ENCODE measurements around the gene CD40. TPM values are rescaled to one million over a fixed set of nuclear protein-coding genes. Genes with fewer than 3 reads are reported as not detected.

CD40 gene
- total and polyA plus RNA-seq, 2 experiments from 2014 or later: 2.5 to 2.8 TPM

GRCh38 chr20:46111028-46111835 lies 6.9 kb upstream of the CD40 start:
- Histone ChIP-seq H2AFZ (no peak overlapping the region), H3K79me2 (ENCODE audit: insufficient read depth) (no peaks in the 10 kb centered on the region), H3K4me1 (ENCODE audit: insufficient read depth) (no peaks in the 10 kb centered on the region), H3F3A (ENCODE audit: insufficient read depth) (no peaks in the 10 kb centered on the region), H3K27ac (no peak overlapping the region), H4K20me1 (ENCODE audit: insufficient read depth) (no peaks in the 10 kb centered on the region), H3K9ac (no peak overlapping the region), H3K4me2 (ENCODE audit: unreplicated experiment) (no peak overlapping the region), H3K36me3 (ENCODE audit: low read depth) (no peaks in the 10 kb centered on the region), H3K4me3 (no peak overlapping the region), H3K9me3 (ENCODE audit: low read depth) (no peaks in the 10 kb centered on the region), H3K9me2 (ENCODE audit: insufficient read depth) (no peaks in the 10 kb centered on the region), H3K27me3 (replicated peaks; ENCODE audit: insufficient read depth) (peaks cover 38% of the 10 kb centered on the region)
- TF ChIP-seq EZH2 (IDR thresholded peaks at IDR 0.05; ENCODE audit: insufficient read depth, poor library complexity, severe bottlenecking): no peak
- TF ChIP-seq EZH2phosphoT487 (IDR thresholded peaks at IDR 0.05; ENCODE audit: insufficient read depth, low read depth): no peak
- in situ Hi-C loops (cut with MboI): no loop called here
- DNase-seq: no peak
- 31 to 33% methylated on average over 5 of the region's 5 CpGs for WGBS, 2 experiments (ENCODE audit: low coverage in 1 of 2, low lambda C conversion rate in 2 of 2, missing lambda C conversion rate in 2 of 2)

- Histone ChIP-seq H3K27ac (no peak overlapping the region), H3K27me3 (replicated peaks; ENCODE audit: insufficient read depth) (peaks cover 37% of the 10 kb centered on the region), H3F3A (ENCODE audit: insufficient read depth) (no peaks in the 10 kb centered on the region), H3K79me2 (ENCODE audit: insufficient read depth) (no peaks in the 10 kb centered on the region), H3K4me1 (ENCODE audit: insufficient read depth) (no peaks in the 10 kb centered on the region), H3K9ac (no peak overlapping the region), H3K36me3 (ENCODE audit: low read depth) (no peaks in the 10 kb centered on the region), H2AFZ (no peak overlapping the region), H4K20me1 (ENCODE audit: insufficient read depth) (no peaks in the 10 kb centered on the region), H3K4me3 (no peak overlapping the region), H3K9me3 (ENCODE audit: low read depth) (no peaks in the 10 kb centered on the region), H3K9me2 (ENCODE audit: insufficient read depth) (no peaks in the 10 kb centered on the region), H3K4me2 (ENCODE audit: unreplicated experiment) (no peak overlapping the region)
- TF ChIP-seq EZH2 (IDR thresholded peaks at IDR 0.05; ENCODE audit: insufficient read depth, poor library complexity, severe bottlenecking) (no peak), EZH2phosphoT487 (IDR thresholded peaks at IDR 0.05; ENCODE audit: insufficient read depth, low read depth) (no peak)
- no peak for DNase-seq
- in situ Hi-C loops (cut with MboI): no loop called here
Measured at GRCh38 chr20:46111836-46112212, 6.3 kb upstream of the CD40 start.

- Histone ChIP-seq H3K27me3 (replicated peaks; ENCODE audit: insufficient read depth) (peaks cover 30% of the 10 kb centered on the region), H3K36me3 (ENCODE audit: low read depth) (no peaks in the 10 kb centered on the region), H3K4me3 (no peak overlapping the region), H3K79me2 (ENCODE audit: insufficient read depth) (no peaks in the 10 kb centered on the region), H3K27ac (no peak overlapping the region), H4K20me1 (ENCODE audit: insufficient read depth) (no peaks in the 10 kb centered on the region), H3K9me3 (ENCODE audit: low read depth) (no peaks in the 10 kb centered on the region), H3K4me1 (ENCODE audit: insufficient read depth) (peaks cover 3% of the 10 kb centered on the region; the same call in 1 of the 2 replicates), H3K9me2 (ENCODE audit: insufficient read depth) (no peaks in the 10 kb centered on the region), H2AFZ (no peak overlapping the region), H3K9ac (no peak overlapping the region), H3K4me2 (ENCODE audit: unreplicated experiment) (no peak overlapping the region), H3F3A (ENCODE audit: insufficient read depth) (no peaks in the 10 kb centered on the region)
- in situ Hi-C loops (cut with MboI): no loop called here
- TF ChIP-seq EZH2phosphoT487 (IDR thresholded peaks at IDR 0.05; ENCODE audit: insufficient read depth, low read depth) (no peak), EZH2 (IDR thresholded peaks at IDR 0.05; ENCODE audit: insufficient read depth, poor library complexity, severe bottlenecking) (no peak)
- DNase-seq: no peak
- 46 to 52% methylated on average over 10 of the region's 10 CpGs for WGBS, 2 experiments (ENCODE audit: low coverage in 1 of 2, low lambda C conversion rate in 2 of 2, missing lambda C conversion rate in 2 of 2)
Measured at GRCh38 chr20:46112430-46113112, 5.5 kb upstream of the CD40 start.

GRCh38 chr20:46113113-46113470 lies 5.0 kb upstream of the CD40 start:
- Histone ChIP-seq H3K27me3 (replicated peaks; ENCODE audit: insufficient read depth) (peaks cover 30% of the 10 kb centered on the region), H3K36me3 (ENCODE audit: low read depth) (no peaks in the 10 kb centered on the region), H3K4me1 (ENCODE audit: insufficient read depth) (peaks cover 6% of the 10 kb centered on the region; the same call in 1 of the 2 replicates), H3K27ac (no peak overlapping the region), H2AFZ (no peak overlapping the region), H3K9ac (no peak overlapping the region), H3K4me2 (ENCODE audit: unreplicated experiment) (no peak overlapping the region), H4K20me1 (ENCODE audit: insufficient read depth) (no peaks in the 10 kb centered on the region), H3F3A (ENCODE audit: insufficient read depth) (no peaks in the 10 kb centered on the region), H3K9me2 (ENCODE audit: insufficient read depth) (no peaks in the 10 kb centered on the region), H3K4me3 (no peak overlapping the region), H3K9me3 (ENCODE audit: low read depth) (no peaks in the 10 kb centered on the region), H3K79me2 (ENCODE audit: insufficient read depth) (no peaks in the 10 kb centered on the region)
- 37 to 46% methylated on average over 3 of the region's 3 CpGs for WGBS, 2 experiments (ENCODE audit: low coverage in 1 of 2, low lambda C conversion rate in 2 of 2, missing lambda C conversion rate in 2 of 2)
- TF ChIP-seq EZH2phosphoT487 (IDR thresholded peaks at IDR 0.05; ENCODE audit: insufficient read depth, low read depth) (no peak), EZH2 (IDR thresholded peaks at IDR 0.05; ENCODE audit: insufficient read depth, poor library complexity, severe bottlenecking) (no peak)
- DNase-seq: no peak
- in situ Hi-C loops (cut with MboI): no loop called here

Data from GM23248 (cell line).